Muscle layer of duodenum (tissue), 2 donors: ENCODE results near the gene TAF1C.

Source experiments
- H3K27ac ChIP-seq: one replicate; pipeline ENCODE4 v1.7.0; 2013; ENCODE audit warnings: mild to moderate bottlenecking, low read length
- H3K27me3 ChIP-seq: one replicate; pipeline ENCODE4 v1.7.0; 2013; ENCODE audit warnings: low read depth, mild to moderate bottlenecking, control low read depth, low read length
- H3K36me3 ChIP-seq, 2 donors: one replicate each; pipeline ENCODE4 v1.7.0; 2013; ENCODE audit warnings: low read length in 2 of 2, control low read depth in 1 of 2, mild to moderate bottlenecking in 1 of 2; ENCODE audit not compliant: insufficient read depth in 2 of 2, control insufficient read depth in 1 of 2
- H3K4me1 ChIP-seq, 2 donors: one replicate each; pipeline ENCODE4 v1.7.0; 2013; ENCODE audit warnings: low read length in 2 of 2, mild to moderate bottlenecking in 2 of 2, control low read depth in 1 of 2, moderate library complexity in 1 of 2; ENCODE audit not compliant: insufficient read depth in 2 of 2, control insufficient read depth in 1 of 2
- H3K4me3 ChIP-seq, 2 donors: one replicate each; pipeline ENCODE4 v1.7.0; 2013; ENCODE audit warnings: low read length in 2 of 2, low read depth in 1 of 2, mild to moderate bottlenecking in 1 of 2
- H3K9me3 ChIP-seq, 2 donors: one replicate each; pipeline ENCODE4 v1.7.0; 2013; ENCODE audit warnings: low read length in 2 of 2, control low read depth in 1 of 2, mild to moderate bottlenecking in 1 of 2; ENCODE audit not compliant: control insufficient read depth in 1 of 2
- donor health status: healthy.

The TAF1C gene

GRCh38 chr16:84150926-84151325, 35.9 kb downstream of the TAF1C start:
- H3K27me3 ChIP-seq: no peaks in the 10 kb centered on the region
- no peak overlapping the region for H3K4me3 ChIP-seq
- H3K9me3 ChIP-seq: no peaks in the 10 kb centered on the region
- no peak overlapping the region for H3K27ac ChIP-seq
- no peaks in the 10 kb centered on the region for H3K36me3 ChIP-seq
- H3K4me1 ChIP-seq: no peaks in the 10 kb centered on the region

- peaks cover 0 to 11% of the 10 kb centered on the region in 2 donors for H3K4me1 ChIP-seq
- no peaks in the 10 kb centered on the region for H3K36me3 ChIP-seq
- no peak within 1 kb of the TSS for H3K27ac ChIP-seq
- no peaks in the 10 kb centered on the region for H3K27me3 ChIP-seq
- peak within 1 kb of the TSS; percentile 78 to 91 for H3K4me3 ChIP-seq
- no peaks in the 10 kb centered on the region for H3K9me3 ChIP-seq
Measured at GRCh38 chr16:84144859-84145639, 41.8 kb downstream of the TAF1C start, which contains the start of the genes DNAAF1 and HSDL1. TSS of gene DNAAF1 (plus strand) at chr16:84145308. CDS start at chr16:84145441, 133 bp downstream. TSS of gene HSDL1 (minus strand) at chr16:84145177. CDS start at chr16:84131321, 13,856 bp downstream.

GRCh38 chr16:84144209-84144858, 42.5 kb downstream of the TAF1C start:
- Histone ChIP-seq H3K27ac (no peak overlapping the region), H3K4me1 (peaks cover 0 to 11% of the 10 kb centered on the region in 2 donors), H3K36me3 (no peaks in the 10 kb centered on the region), H3K4me3 (peak overlapping the region; percentile 78 to 91), H3K9me3 (no peaks in the 10 kb centered on the region), H3K27me3 (no peaks in the 10 kb centered on the region)

GRCh38 chr16:84143784-84144199, 43.1 kb downstream of the TAF1C start:
- Histone ChIP-seq H3K4me3 (peak overlapping the region; percentile 78 to 91), H3K27ac (no peak overlapping the region), H3K4me1 (peaks cover 0 to 11% of the 10 kb centered on the region in 2 donors), H3K27me3 (no peaks in the 10 kb centered on the region), H3K9me3 (no peaks in the 10 kb centered on the region), H3K36me3 (no peaks in the 10 kb centered on the region)

- peaks cover 0 to 11% of the 10 kb centered on the region in 2 donors for H3K4me1 ChIP-seq
- H3K36me3 ChIP-seq: no peaks in the 10 kb centered on the region
- no peak overlapping the region for H3K27ac ChIP-seq
- H3K9me3 ChIP-seq: no peaks in the 10 kb centered on the region
- no peaks in the 10 kb centered on the region for H3K27me3 ChIP-seq
- H3K4me3 ChIP-seq: no peak overlapping the region
Measured at GRCh38 chr16:84143081-84143480, 43.8 kb downstream of the TAF1C start.

GRCh38 chr16:84141143-84141670, 45.6 kb downstream of the TAF1C start:
- Histone ChIP-seq H3K27ac (no peak overlapping the region), H3K4me3 (no peak overlapping the region), H3K27me3 (no peaks in the 10 kb centered on the region), H3K4me1 (peaks cover 0 to 11% of the 10 kb centered on the region in 2 donors), H3K36me3 (no peaks in the 10 kb centered on the region), H3K9me3 (no peaks in the 10 kb centered on the region)

- Histone ChIP-seq H3K9me3 (no peaks in the 10 kb centered on the region), H3K36me3 (no peaks in the 10 kb centered on the region), H3K4me1 (peaks cover 0 to 6% of the 10 kb centered on the region in 2 donors), H3K4me3 (no peak overlapping the region), H3K27ac (no peak overlapping the region), H3K27me3 (no peaks in the 10 kb centered on the region)
Measured at GRCh38 chr16:84139628-84140258, 47.1 kb downstream of the TAF1C start.

GRCh38 chr16:84138824-84139627, 47.8 kb downstream of the TAF1C start:
- H3K27ac ChIP-seq: no peak overlapping the region
- no peak overlapping the region for H3K4me3 ChIP-seq
- peaks cover 0 to 3% of the 10 kb centered on the region in 2 donors for H3K4me1 ChIP-seq
- H3K9me3 ChIP-seq: no peaks in the 10 kb centered on the region
- H3K27me3 ChIP-seq: no peaks in the 10 kb centered on the region
- no peaks in the 10 kb centered on the region for H3K36me3 ChIP-seq

GRCh38 chr16:84138500-84138823, 48.4 kb downstream of the TAF1C start:
- Histone ChIP-seq H3K27ac (no peak overlapping the region), H3K4me3 (no peak overlapping the region), H3K4me1 (no peaks in the 10 kb centered on the region), H3K27me3 (no peaks in the 10 kb centered on the region), H3K9me3 (no peaks in the 10 kb centered on the region), H3K36me3 (no peaks in the 10 kb centered on the region)

GRCh38 chr16:84137769-84138357, 49.0 kb downstream of the TAF1C start:
- no peaks in the 10 kb centered on the region for H3K27me3 ChIP-seq
- H3K9me3 ChIP-seq: no peaks in the 10 kb centered on the region
- H3K4me1 ChIP-seq: no peaks in the 10 kb centered on the region
- no peak overlapping the region for H3K27ac ChIP-seq
- no peaks in the 10 kb centered on the region for H3K36me3 ChIP-seq
- H3K4me3 ChIP-seq: no peak overlapping the region
